ENCODE results near the gene PTTG1. TPM values are rescaled to one million over a fixed set of nuclear protein-coding genes. Genes with fewer than 3 reads are reported as not detected.

PTTG1 gene
- polyA plus RNA-seq, 1 donor = 35.6 TPM

DNA sequence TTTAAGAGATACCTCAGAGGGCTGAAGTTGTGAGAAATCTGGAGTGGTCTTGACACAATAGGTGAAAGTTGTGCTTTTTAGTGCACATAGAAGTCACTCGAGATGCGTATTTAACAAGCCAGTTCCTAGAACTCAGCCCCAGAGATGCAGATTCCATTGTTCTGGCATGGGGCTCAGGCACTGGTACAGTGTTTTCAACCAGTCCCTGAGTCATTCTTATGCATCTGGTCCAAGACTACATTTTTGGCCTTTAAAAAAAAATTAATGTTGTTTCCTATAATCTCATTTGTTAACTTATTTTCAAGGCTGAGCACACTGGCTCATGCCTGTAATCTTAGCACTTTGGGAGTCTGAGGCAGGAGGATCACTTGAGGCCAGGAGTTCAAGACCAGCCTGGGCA lies 29.6 kb downstream of the PTTG1 start:
- 90% methylated on average over 2 of the region's 2 CpGs for WGBS (ENCODE audit: insufficient coverage, low lambda C conversion rate)
- no peak overlapping the region for H3K4me3 ChIP-seq (ENCODE audit: low read length)
- no peak overlapping the region for H3K27ac ChIP-seq (ENCODE audit: low read length)
- H3K36me3 ChIP-seq (ENCODE audit: control insufficient read depth, insufficient read depth, low read length) = no peaks in the 10 kb centered on the region
- no peak for DNase-seq
- no peaks in the 10 kb centered on the region for H3K4me1 ChIP-seq (ENCODE audit: control insufficient read depth, insufficient read depth, low read length)
- H3K27me3 ChIP-seq (ENCODE audit: control insufficient read depth, insufficient read depth, low read length) = no peaks in the 10 kb centered on the region
- H3K9me3 ChIP-seq (ENCODE audit: control insufficient read depth, low read depth, low read length) = no peaks in the 10 kb centered on the region

DNA sequence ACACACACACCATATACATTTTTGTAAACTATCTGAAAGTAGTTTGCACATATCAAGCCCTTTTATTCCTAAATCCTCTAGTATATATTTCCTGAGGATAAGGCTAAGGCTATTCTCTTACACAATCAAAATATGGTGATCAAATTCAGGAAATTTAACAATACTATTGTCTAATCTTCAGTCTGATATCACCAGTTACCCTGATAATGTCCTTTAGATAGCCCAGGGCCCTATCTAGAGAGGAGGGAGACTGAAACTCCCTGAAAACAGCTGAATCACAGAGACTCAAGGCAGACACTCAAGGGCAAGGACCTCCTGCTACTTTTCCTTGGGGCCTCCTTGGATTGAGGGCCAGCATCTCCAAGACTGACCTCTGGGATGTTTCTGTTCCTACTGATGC lies 30.4 kb downstream of the PTTG1 start:
- no peak for DNase-seq
- Histone ChIP-seq H3K4me1 (ENCODE audit: control insufficient read depth, insufficient read depth, low read length) (no peaks in the 10 kb centered on the region), H3K36me3 (ENCODE audit: control insufficient read depth, insufficient read depth, low read length) (no peaks in the 10 kb centered on the region), H3K27ac (ENCODE audit: low read length) (no peak overlapping the region), H3K27me3 (ENCODE audit: control insufficient read depth, insufficient read depth, low read length) (no peaks in the 10 kb centered on the region), H3K9me3 (ENCODE audit: control insufficient read depth, low read depth, low read length) (no peaks in the 10 kb centered on the region), H3K4me3 (ENCODE audit: low read length) (no peak overlapping the region)

DNA sequence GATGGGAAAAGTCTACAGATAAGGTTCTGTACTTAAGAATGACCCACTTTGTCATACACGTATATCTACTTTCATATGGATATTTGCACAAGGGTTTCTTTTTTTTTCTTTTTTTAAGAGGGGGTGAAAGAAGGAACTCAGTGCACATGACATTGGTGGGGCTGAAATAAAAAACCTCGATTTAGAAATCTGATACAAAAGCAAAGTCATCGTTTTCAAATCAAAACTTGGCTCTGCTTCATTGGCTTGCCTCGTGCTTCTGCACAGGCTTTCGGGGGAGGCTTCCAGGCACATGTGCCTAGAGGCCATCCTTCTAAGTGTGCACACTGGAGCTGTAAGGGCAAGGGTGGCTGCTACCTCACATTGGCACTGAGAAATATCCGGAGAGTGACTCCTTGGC lies 31.1 kb downstream of the PTTG1 start:
- Histone ChIP-seq H3K9me3 (ENCODE audit: control insufficient read depth, low read depth, low read length) (no peaks in the 10 kb centered on the region), H3K27ac (ENCODE audit: low read length) (no peak overlapping the region), H3K36me3 (ENCODE audit: control insufficient read depth, insufficient read depth, low read length) (no peaks in the 10 kb centered on the region), H3K4me3 (ENCODE audit: low read length) (no peak overlapping the region), H3K27me3 (ENCODE audit: control insufficient read depth, insufficient read depth, low read length) (no peaks in the 10 kb centered on the region), H3K4me1 (ENCODE audit: control insufficient read depth, insufficient read depth, low read length) (no peaks in the 10 kb centered on the region)
- WGBS (ENCODE audit: insufficient coverage, low lambda C conversion rate) = 100% methylated on average over 2 of the region's 6 CpGs
- no peak for DNase-seq

DNA sequence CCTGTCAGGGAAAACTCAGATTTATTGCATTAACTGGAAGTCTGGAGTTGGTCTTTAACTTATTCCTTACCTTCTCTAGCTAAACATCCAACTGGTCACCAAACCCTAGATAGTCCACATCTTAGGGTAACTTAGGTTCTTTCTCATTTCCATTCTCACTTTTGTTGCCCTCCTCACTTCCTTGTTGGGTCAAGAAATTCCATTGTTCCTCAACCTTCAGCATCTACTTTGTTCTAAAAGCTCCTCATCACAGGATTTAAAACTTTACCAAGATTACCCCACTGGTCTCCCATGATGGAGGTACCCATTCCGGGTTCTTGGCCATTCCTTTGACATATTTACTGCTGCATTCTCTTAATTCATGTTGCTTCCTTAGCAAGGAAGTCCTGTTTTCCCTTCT lies 32.1 kb downstream of the PTTG1 start:
- no peak for DNase-seq
- H3K9me3 ChIP-seq (ENCODE audit: control insufficient read depth, low read depth, low read length) = no peaks in the 10 kb centered on the region
- no peak overlapping the region for H3K27ac ChIP-seq (ENCODE audit: low read length)
- no peak overlapping the region for H3K4me3 ChIP-seq (ENCODE audit: low read length)
- no CpG with 5 or more reads among the region's 1 CpG for WGBS (ENCODE audit: insufficient coverage, low lambda C conversion rate)
- no peaks in the 10 kb centered on the region for H3K36me3 ChIP-seq (ENCODE audit: control insufficient read depth, insufficient read depth, low read length)
- H3K27me3 ChIP-seq (ENCODE audit: control insufficient read depth, insufficient read depth, low read length) = no peaks in the 10 kb centered on the region
- H3K4me1 ChIP-seq (ENCODE audit: control insufficient read depth, insufficient read depth, low read length) = no peaks in the 10 kb centered on the region

DNA sequence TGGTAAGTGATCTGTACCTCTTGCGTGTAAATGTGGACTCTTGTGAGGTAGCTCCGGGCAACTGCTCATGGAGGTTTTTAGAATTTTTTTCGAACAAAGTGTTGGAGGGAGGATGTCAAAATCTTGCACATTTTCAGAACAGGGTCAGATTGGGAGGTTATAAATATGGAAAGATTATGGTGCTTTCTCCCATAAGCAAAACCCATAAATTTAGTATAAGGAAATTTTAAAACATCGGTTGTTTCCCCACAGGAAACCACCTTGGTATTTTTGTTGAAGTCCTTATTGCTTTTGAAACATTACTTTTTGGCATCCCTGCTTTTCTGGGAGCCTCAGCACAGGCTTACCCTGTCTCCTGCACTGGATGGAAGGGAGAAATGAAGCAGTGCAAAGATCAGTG lies 33.9 kb downstream of the PTTG1 start:
- H3K4me3 ChIP-seq (ENCODE audit: low read length) = no peak overlapping the region
- WGBS (ENCODE audit: insufficient coverage, low lambda C conversion rate) = 83% methylated on average over 2 of the region's 4 CpGs
- DNase-seq = no peak
- no peaks in the 10 kb centered on the region for H3K4me1 ChIP-seq (ENCODE audit: control insufficient read depth, insufficient read depth, low read length)
- H3K9me3 ChIP-seq (ENCODE audit: control insufficient read depth, low read depth, low read length) = no peaks in the 10 kb centered on the region
- no peak overlapping the region for H3K27ac ChIP-seq (ENCODE audit: low read length)
- H3K36me3 ChIP-seq (ENCODE audit: control insufficient read depth, insufficient read depth, low read length) = no peaks in the 10 kb centered on the region
- H3K27me3 ChIP-seq (ENCODE audit: control insufficient read depth, insufficient read depth, low read length) = no peaks in the 10 kb centered on the region

DNA sequence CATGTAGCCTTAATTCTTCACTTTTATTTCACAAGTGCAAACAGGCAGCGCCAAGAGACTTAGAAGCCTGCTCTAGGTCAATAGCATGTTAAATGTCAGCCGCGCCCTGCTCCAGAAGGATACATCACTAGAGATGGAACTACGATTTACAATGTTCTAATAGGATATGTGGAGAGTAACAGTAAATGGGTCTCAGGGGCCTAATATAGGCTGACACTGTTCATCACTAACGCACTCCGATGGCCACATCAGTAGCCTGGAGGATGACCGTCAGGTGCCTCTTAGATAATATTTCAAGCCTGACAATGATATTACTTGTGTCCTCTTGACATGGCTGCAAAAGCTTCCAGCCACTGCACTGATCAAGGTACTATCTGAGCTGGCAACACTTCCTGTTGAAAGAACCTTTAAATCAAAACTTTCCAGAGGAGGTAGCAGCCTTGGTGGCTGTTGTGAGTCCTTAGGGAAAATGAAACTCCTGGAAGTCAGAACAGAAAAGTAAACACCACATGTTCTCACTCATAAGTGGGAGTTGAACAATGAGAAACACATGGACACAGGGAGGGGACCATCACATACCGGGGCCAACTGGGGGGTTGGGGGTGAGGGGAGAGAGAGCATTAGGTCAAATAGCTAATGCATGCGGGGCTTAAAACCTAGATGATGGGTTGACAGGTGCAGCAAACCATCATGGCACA lies 35.0 kb downstream of the PTTG1 start:
- no peak for DNase-seq
- no CpG with 5 or more reads among the region's 9 CpGs for WGBS (ENCODE audit: insufficient coverage, low lambda C conversion rate)
- H3K4me3 ChIP-seq (ENCODE audit: low read length) = no peak overlapping the region
- H3K27me3 ChIP-seq (ENCODE audit: control insufficient read depth, insufficient read depth, low read length) = no peaks in the 10 kb centered on the region
- no peak overlapping the region for H3K27ac ChIP-seq (ENCODE audit: low read length)
- no peaks in the 10 kb centered on the region for H3K36me3 ChIP-seq (ENCODE audit: control insufficient read depth, insufficient read depth, low read length)
- H3K9me3 ChIP-seq (ENCODE audit: control insufficient read depth, low read depth, low read length) = no peaks in the 10 kb centered on the region
- H3K4me1 ChIP-seq (ENCODE audit: control insufficient read depth, insufficient read depth, low read length) = no peaks in the 10 kb centered on the region

DNA sequence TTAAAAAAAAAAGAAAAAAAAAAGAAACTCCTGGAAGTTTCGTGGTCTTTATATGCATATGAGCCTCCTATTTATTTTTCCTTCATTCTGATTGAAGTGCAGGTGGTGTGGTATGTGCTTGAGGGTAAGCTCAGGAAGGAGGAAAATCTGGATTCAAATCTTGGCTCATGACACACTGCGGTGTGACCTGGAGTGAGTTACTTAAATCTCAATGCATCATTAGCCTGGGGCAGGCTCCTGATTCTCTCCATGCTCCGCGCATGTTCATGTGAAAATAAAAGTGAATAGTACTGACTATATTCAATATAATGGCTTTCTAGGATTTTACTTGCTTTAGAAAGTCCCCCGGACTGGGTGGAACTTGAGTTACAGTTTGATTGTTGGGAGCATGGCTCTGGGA lies 35.6 kb downstream of the PTTG1 start:
- no peak for DNase-seq
- H3K4me1 ChIP-seq (ENCODE audit: control insufficient read depth, insufficient read depth, low read length) = no peaks in the 10 kb centered on the region
- 100% methylated on average over 3 of the region's 5 CpGs for WGBS (ENCODE audit: insufficient coverage, low lambda C conversion rate)
- H3K27ac ChIP-seq (ENCODE audit: low read length) = no peak overlapping the region
- H3K9me3 ChIP-seq (ENCODE audit: control insufficient read depth, low read depth, low read length) = no peaks in the 10 kb centered on the region
- H3K27me3 ChIP-seq (ENCODE audit: control insufficient read depth, insufficient read depth, low read length) = no peaks in the 10 kb centered on the region
- H3K36me3 ChIP-seq (ENCODE audit: control insufficient read depth, insufficient read depth, low read length) = no peaks in the 10 kb centered on the region
- no peak overlapping the region for H3K4me3 ChIP-seq (ENCODE audit: low read length)

DNA sequence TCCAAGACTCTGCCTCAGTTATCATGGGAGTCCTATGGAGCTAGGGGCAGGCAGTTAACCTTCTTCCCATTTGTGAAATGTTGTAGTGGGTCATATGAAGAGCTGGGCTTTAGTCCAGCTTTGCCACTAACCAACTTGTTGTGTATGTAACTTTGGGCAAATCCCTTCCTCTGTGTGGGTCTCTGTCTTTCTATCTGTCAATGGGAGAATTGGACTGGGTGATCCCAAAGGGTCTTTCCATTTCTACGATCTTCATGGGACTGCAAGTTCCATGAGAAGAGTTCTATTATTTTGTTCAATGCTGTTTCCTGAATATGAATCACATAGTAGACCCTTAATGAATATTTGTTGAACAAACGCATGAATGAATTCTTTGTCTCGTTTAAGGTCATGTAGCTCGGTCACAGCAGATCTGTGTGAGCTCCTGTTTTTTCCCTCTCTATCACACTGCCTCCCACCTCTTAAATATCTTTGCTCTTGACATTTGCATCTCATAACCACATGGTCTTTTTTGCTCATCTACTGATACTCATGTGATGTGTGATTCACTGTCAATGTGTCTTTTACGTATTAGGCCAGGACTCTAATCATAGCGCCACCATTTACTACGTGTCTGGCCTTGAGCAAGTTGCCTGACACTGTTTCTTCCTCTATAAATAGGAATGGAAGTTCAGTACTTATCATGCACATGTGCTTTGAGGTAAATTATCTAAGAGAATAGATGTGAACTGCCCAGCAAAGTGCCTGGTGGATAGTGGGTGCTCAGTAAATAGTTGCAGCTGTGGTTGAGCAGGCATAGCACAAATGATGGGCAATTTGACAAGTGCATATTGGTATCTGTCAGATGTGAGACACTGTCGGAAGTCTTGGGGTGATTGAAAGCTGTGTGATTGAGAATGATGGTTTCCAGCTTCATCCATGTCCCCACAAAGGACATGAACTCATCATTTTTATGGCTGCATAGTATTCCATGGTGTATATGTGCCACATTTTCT lies 37.4 kb downstream of the PTTG1 start:
- H3K27me3 ChIP-seq (ENCODE audit: control insufficient read depth, insufficient read depth, low read length) = no peaks in the 10 kb centered on the region
- H3K36me3 ChIP-seq (ENCODE audit: control insufficient read depth, insufficient read depth, low read length) = no peaks in the 10 kb centered on the region
- H3K4me1 ChIP-seq (ENCODE audit: control insufficient read depth, insufficient read depth, low read length) = peaks cover 6% of the 10 kb centered on the region
- H3K9me3 ChIP-seq (ENCODE audit: control insufficient read depth, low read depth, low read length) = no peaks in the 10 kb centered on the region
- H3K27ac ChIP-seq (ENCODE audit: low read length) = no peak overlapping the region
- no peak for DNase-seq
- WGBS (ENCODE audit: insufficient coverage, low lambda C conversion rate) = 94% methylated on average over 3 of the region's 8 CpGs
- H3K4me3 ChIP-seq (ENCODE audit: low read length) = no peak overlapping the region

DNA sequence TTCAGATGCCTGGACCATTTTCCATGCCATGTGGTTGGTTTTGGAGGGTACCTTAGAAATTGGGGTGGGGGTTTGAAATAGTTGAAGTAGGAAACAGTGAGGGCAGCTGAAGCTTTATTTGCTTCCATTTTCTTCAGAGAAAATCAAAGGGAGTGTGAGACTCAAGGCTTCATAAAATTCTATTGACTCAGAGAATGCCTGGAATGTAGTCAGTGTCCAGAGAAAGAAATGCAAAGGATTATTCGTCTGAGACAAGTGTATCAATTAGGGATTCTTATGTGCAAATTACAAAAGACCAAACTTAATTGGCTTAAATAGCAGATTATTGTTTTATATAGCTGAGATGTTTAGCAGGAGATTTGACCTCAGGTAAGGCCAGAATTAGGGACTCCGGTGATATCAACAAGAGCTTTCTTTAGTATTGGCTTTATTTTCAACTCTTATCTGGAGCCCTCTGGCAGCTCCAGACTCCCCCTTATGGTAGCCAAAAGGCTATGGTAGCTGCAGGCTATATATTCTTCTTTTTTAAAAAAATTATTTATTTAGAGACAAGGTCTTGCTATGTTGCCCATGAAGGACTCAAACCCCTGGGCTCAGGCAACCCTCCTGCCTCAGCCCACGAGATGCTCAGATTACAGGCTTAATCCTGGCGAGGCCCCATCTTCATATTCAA lies 38.9 kb downstream of the PTTG1 start:
- 29% methylated on average over 1 of the region's 4 CpGs for WGBS (ENCODE audit: insufficient coverage, low lambda C conversion rate)
- no peaks in the 10 kb centered on the region for H3K36me3 ChIP-seq (ENCODE audit: control insufficient read depth, insufficient read depth, low read length)
- no peaks in the 10 kb centered on the region for H3K27me3 ChIP-seq (ENCODE audit: control insufficient read depth, insufficient read depth, low read length)
- no peak for DNase-seq
- H3K27ac ChIP-seq (ENCODE audit: low read length) = no peak overlapping the region
- H3K9me3 ChIP-seq (ENCODE audit: control insufficient read depth, low read depth, low read length) = no peaks in the 10 kb centered on the region
- peaks cover 9% of the 10 kb centered on the region for H3K4me1 ChIP-seq (ENCODE audit: control insufficient read depth, insufficient read depth, low read length)
- no peak overlapping the region for H3K4me3 ChIP-seq (ENCODE audit: low read length)

DNA sequence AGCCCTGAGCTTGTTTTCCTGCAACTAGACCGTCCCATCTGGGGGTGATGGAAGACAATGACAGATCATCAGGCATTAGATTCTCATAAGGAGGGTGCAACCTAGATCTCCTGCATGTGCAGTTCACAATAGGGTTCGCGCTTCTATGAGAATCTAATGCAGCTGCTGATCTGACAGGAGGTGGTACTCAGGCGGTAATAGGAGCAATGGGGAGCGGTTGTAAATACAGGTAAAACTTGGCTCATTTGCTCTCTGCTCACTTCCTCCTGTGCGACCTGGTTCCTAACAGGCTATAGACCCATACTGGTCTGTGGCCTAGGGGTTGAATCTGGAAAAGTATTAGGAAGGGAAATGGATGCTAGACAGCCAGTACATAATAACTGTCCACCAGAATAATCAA lies 39.7 kb downstream of the PTTG1 start:
- no peak overlapping the region for H3K4me3 ChIP-seq (ENCODE audit: low read length)
- no peaks in the 10 kb centered on the region for H3K36me3 ChIP-seq (ENCODE audit: control insufficient read depth, insufficient read depth, low read length)
- H3K27ac ChIP-seq (ENCODE audit: low read length) = no peak overlapping the region
- H3K9me3 ChIP-seq (ENCODE audit: control insufficient read depth, low read depth, low read length) = no peaks in the 10 kb centered on the region
- peaks cover 9% of the 10 kb centered on the region for H3K4me1 ChIP-seq (ENCODE audit: control insufficient read depth, insufficient read depth, low read length)
- H3K27me3 ChIP-seq (ENCODE audit: control insufficient read depth, insufficient read depth, low read length) = no peaks in the 10 kb centered on the region
- WGBS (ENCODE audit: insufficient coverage, low lambda C conversion rate) = no CpG with 5 or more reads among the region's 6 CpGs
- no peak for DNase-seq

Measured in large intestine (tissue), 3 donors.